Suprapubic skin (tissue), 3 donors: ENCODE results near the gene KRTAP1-3.

Experiments
- POLR2A ChIP-seq, 2 donors: fragments of 450-650 bp; IDR thresholded peaks; one replicate each; pipeline ENCODE4 v1.6.1; 2017; ENCODE audit warnings: antibody characterized with exemption in 2 of 2, mild to moderate bottlenecking in 2 of 2, moderate library complexity in 2 of 2
- TF ChIP-seq, protein P1 (sequence below), 2 donors: fragments of 200-600 bp in 1 of 2; fragments of 450-650 bp in 1 of 2; sonication (generic) in 1 of 2; IDR thresholded peaks; one replicate each; pipeline ENCODE4 v1.5.1; 2016 to 2019; ENCODE audit warnings: antibody characterized with exemption in 2 of 2, mild to moderate bottlenecking in 1 of 2, moderate library complexity in 1 of 2

DNA sequence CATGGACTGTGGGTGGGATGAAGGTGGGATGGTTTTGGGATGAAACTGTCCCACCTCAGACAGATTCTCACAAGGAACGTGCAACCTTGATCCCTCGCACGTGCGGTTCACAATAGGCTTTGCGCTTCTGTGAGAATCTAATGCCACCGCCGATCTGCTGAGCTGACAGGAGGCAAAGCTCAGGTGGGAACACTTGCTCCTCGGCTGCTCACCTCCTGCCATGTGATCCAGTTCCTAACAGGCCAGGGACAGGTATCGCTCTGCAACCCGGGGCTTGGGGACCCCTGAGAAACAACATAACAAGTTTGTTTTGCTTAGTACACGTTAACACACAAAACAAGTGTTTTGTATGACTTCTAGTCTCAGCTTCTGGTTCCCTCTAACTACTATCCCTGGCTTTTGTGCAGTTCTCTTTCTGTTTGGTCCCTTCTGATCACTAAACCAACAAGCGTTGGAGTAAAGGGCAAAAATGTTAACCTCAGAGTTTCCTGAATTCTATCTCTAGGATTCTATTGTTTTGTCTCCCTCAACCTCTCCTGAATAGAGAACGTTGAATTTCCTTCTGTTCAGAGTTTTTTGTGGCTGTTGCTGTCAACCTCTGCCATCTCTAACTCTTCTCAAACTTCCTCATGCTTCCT is 18.0 kb downstream of the KRTAP1-3 start:
- TF ChIP-seq, protein P1, sequence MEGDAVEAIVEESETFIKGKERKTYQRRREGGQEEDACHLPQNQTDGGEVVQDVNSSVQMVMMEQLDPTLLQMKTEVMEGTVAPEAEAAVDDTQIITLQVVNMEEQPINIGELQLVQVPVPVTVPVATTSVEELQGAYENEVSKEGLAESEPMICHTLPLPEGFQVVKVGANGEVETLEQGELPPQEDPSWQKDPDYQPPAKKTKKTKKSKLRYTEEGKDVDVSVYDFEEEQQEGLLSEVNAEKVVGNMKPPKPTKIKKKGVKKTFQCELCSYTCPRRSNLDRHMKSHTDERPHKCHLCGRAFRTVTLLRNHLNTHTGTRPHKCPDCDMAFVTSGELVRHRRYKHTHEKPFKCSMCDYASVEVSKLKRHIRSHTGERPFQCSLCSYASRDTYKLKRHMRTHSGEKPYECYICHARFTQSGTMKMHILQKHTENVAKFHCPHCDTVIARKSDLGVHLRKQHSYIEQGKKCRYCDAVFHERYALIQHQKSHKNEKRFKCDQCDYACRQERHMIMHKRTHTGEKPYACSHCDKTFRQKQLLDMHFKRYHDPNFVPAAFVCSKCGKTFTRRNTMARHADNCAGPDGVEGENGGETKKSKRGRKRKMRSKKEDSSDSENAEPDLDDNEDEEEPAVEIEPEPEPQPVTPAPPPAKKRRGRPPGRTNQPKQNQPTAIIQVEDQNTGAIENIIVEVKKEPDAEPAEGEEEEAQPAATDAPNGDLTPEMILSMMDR (IDR thresholded peaks at IDR 0.05): no peak
- no peak for TF ChIP-seq POLR2A (IDR thresholded peaks at IDR 0.05)
